ENCODE data around the gene REXO1. TPM values are rescaled to one million over a fixed set of nuclear protein-coding genes. Genes with fewer than 3 reads are reported as not detected.
"Not testable (repeated sequence)": the region's sequence is repeated elsewhere in the genome, so short reads cannot be mapped to it uniquely, and the experiment has no call there.

REXO1 gene
- total RNA-seq, 1 experiment from 2014 or later, result 43.0 TPM

GRCh38 chr19:1805401-1806183 lies 42.7 kb downstream of the REXO1 start:
- DNase-seq, result no peak
- Histone ChIP-seq H3K9me3 (no peaks in the 10 kb centered on the region), H3K4me1 (no peaks in the 10 kb centered on the region), H3K36me3 (ENCODE audit: control insufficient read depth, insufficient read depth, low read length) (no peaks in the 10 kb centered on the region), H3K27me3 (replicated peaks; ENCODE audit: control insufficient read depth, insufficient read depth, low read length) (no peaks in the 10 kb centered on the region; the same call in 1 of the 2 replicates), H3K4me3 (ENCODE audit: low read depth, low read length) (no peak overlapping the region)
- TF ChIP-seq CTCF (IDR thresholded peaks at IDR 0.05; ENCODE audit: insufficient read depth in 1 of 2, low read depth in 1 of 2, low read length in 1 of 2, severe bottlenecking in 1 of 2, unreplicated experiment in 1 of 2), result no peak
- Mint-ChIP-seq H3K27ac (ENCODE audit: unreplicated experiment) (no peak overlapping the region), H3K27me3 (ENCODE audit: insufficient read depth, unreplicated experiment) (no peaks in the 10 kb centered on the region), H3K4me1 (ENCODE audit: low read depth, unreplicated experiment) (no peaks in the 10 kb centered on the region), H3K4me3 (ENCODE audit: unreplicated experiment) (no peak overlapping the region), H3K9me3 (ENCODE audit: unreplicated experiment) (no peaks in the 10 kb centered on the region), H3K36me3 (ENCODE audit: insufficient read depth, unreplicated experiment) (no peaks in the 10 kb centered on the region)
- ChIA-PET CTCF (no interaction called here), POLR2A (no interaction called here)
- intact Hi-C loops (cut with micrococcal nuclease; ENCODE audit: unreplicated experiment), result no loop called here
- no TSS peak for BruUV-seq (replicated peaks)

- CTCF ChIA-PET, result no interaction called here
- Mint-ChIP-seq H3K27me3 (ENCODE audit: insufficient read depth, unreplicated experiment) (peaks cover 4% of the 10 kb centered on the region), H3K9me3 (ENCODE audit: unreplicated experiment) (no peaks in the 10 kb centered on the region), H3K4me1 (ENCODE audit: low read depth, unreplicated experiment) (no peaks in the 10 kb centered on the region), H3K36me3 (ENCODE audit: insufficient read depth, unreplicated experiment) (no peaks in the 10 kb centered on the region), H3K27ac (ENCODE audit: unreplicated experiment) (no peak overlapping the region), H3K4me3 (ENCODE audit: unreplicated experiment) (no peak overlapping the region)
- BruUV-seq (replicated peaks), result no TSS peak
- POLR2A ChIA-PET, result no interaction called here
- intact Hi-C loops (cut with micrococcal nuclease; ENCODE audit: unreplicated experiment), result no loop called here
- Histone ChIP-seq H3K9me3 (no peaks in the 10 kb centered on the region), H3K27me3 (replicated peaks; ENCODE audit: control insufficient read depth, insufficient read depth, low read length) (no peaks in the 10 kb centered on the region; the same call in 1 of the 2 replicates), H3K4me1 (no peaks in the 10 kb centered on the region), H3K36me3 (ENCODE audit: control insufficient read depth, insufficient read depth, low read length) (no peaks in the 10 kb centered on the region), H3K4me3 (ENCODE audit: low read depth, low read length) (no peak overlapping the region)
- TF ChIP-seq CTCF (IDR thresholded peaks at IDR 0.05; ENCODE audit: insufficient read depth in 1 of 2, low read depth in 1 of 2, low read length in 1 of 2, severe bottlenecking in 1 of 2, unreplicated experiment in 1 of 2), result no peak
- no peak for DNase-seq
These were observed 43.4 kb downstream of the REXO1 start for GRCh38 chr19:1804858-1805257.

GRCh38 chr19:1799695-1800342 lies 48.5 kb downstream of the REXO1 start:
- ChIA-PET POLR2A (no interaction called here), CTCF (interaction anchor here (0.6 kb wide), 1 partner anchor 85 kb away, joined by 5 read pairs; the partner anchor contains the start of gene ABHD17A)
- Mint-ChIP-seq H3K27ac (ENCODE audit: unreplicated experiment) (no peak overlapping the region), H3K4me1 (ENCODE audit: low read depth, unreplicated experiment) (no peaks in the 10 kb centered on the region), H3K27me3 (ENCODE audit: insufficient read depth, unreplicated experiment) (peaks cover 4% of the 10 kb centered on the region), H3K36me3 (ENCODE audit: insufficient read depth, unreplicated experiment) (no peaks in the 10 kb centered on the region), H3K4me3 (ENCODE audit: unreplicated experiment) (no peak overlapping the region), H3K9me3 (ENCODE audit: unreplicated experiment) (no peaks in the 10 kb centered on the region)
- Histone ChIP-seq H3K9me3 (no peaks in the 10 kb centered on the region), H3K4me1 (no peaks in the 10 kb centered on the region), H3K36me3 (ENCODE audit: control insufficient read depth, insufficient read depth, low read length) (no peaks in the 10 kb centered on the region), H3K4me3 (ENCODE audit: low read depth, low read length) (no peak overlapping the region), H3K27me3 (replicated peaks; ENCODE audit: control insufficient read depth, insufficient read depth, low read length) (no peaks in the 10 kb centered on the region)
- BruUV-seq (replicated peaks), result no TSS peak
- TF ChIP-seq CTCF (IDR thresholded peaks at IDR 0.05; ENCODE audit: insufficient read depth in 1 of 2, low read depth in 1 of 2, low read length in 1 of 2, severe bottlenecking in 1 of 2, unreplicated experiment in 1 of 2), result no peak
- DNase-seq, result no peak
- intact Hi-C loops (cut with micrococcal nuclease; ENCODE audit: unreplicated experiment), result loop anchor here (10.0 kb wide), 1 partner anchor 125 kb away; no protein-coding TSS in a partner anchor

GRCh38 chr19:1797313-1797712 lies 51.0 kb downstream of the REXO1 start:
- CTCF ChIA-PET, POLR2A ChIA-PET: not testable (repeated sequence)
- intact Hi-C loops (cut with micrococcal nuclease; ENCODE audit: unreplicated experiment), result loop anchor here (10.0 kb wide), 1 partner anchor 123 kb away; no protein-coding TSS in a partner anchor

More at GRCh38 chr19:1797313-1797712, 51.0 kb downstream of the REXO1 start:
- H3K27me3 Mint-ChIP-seq (ENCODE audit: insufficient read depth, unreplicated experiment); H3K4me1 Mint-ChIP-seq (ENCODE audit: low read depth, unreplicated experiment); H3K27ac Mint-ChIP-seq (ENCODE audit: unreplicated experiment); H3K9me3 Mint-ChIP-seq (ENCODE audit: unreplicated experiment); H3K4me1 ChIP-seq; H3K27me3 ChIP-seq (replicated peaks; ENCODE audit: control insufficient read depth, insufficient read depth, low read length); DNase-seq; H3K4me3 Mint-ChIP-seq (ENCODE audit: unreplicated experiment); H3K4me3 ChIP-seq (ENCODE audit: low read depth, low read length); BruUV-seq (replicated peaks); H3K9me3 ChIP-seq; H3K36me3 ChIP-seq (ENCODE audit: control insufficient read depth, insufficient read depth, low read length); H3K36me3 Mint-ChIP-seq (ENCODE audit: insufficient read depth, unreplicated experiment): not testable (repeated sequence)
